ENCODE results near the gene MS4A4E.
"Not testable (repeated sequence)": the region's sequence is repeated elsewhere in the genome, so short reads cannot be mapped to it uniquely, and the experiment has no call there.

The MS4A4E gene

DNA sequence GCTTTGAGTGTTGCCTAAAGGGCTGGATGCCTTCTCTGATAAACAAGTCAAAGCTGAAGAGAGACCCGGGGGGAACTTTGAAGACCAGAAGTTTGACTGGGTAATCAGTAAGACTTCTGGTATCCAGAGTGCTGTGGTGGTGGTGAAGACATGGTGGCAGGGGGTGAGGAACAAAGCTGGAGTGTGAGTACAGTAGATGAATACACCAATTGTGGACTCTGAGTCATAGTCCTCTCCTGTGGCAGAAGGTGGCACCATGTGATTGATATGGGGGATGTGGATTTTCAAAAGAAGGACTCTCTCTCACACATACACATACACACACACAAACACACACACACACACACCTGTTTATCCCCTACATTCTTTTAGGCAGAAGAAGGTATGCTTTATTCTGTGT is 72.4 kb downstream of the MS4A4E start:
- no peak for DNase-seq

DNA sequence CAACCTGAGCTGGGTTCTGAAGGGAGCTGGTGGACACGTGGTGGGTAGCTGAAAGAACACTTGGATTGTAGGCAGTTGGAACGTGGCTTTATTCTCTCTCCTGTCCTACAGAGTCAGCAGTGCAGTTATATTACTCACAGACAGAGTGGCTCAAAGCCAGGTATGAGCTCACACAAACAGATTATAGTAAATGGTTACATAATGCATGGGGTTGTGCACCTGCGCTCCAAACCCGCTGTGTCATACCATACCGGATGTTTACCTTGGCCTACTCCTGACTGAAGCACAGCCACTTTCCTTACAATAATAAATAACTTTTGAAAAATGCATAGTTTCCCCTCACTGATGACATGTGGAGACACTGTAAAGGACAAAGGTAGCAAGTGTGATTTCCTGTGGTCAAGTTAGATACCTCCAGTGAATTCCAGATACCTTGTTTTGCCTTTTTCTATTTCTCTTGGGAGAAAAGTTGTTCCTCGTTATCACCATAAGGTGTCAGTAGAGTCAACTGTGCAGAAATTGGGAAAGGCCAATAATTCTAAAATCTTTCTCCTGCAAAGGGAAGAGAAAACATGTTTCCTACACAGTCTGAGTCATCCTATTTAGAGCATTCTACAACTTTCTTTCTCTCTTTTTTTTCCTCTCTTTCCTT is 73.5 kb downstream of the MS4A4E start:
- DNase-seq = no peak

DNA sequence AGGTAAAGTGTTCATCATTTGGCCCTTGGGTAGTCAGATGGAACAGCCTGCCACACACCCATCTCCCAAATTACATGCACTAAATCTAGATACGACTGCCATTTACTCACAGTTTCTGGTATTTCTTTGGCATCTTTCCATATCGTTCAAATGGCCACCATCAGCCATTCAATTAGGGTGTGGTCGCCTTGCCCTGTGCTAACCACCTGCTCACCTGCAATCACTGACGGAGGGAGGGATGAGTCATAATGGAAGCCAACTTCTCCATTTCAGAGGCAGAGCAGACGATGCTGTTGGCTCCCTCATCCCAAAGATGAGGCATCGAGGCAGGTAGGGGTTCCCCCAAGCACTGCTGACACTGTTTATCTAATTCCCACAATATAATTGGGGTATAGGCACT is 74.6 kb downstream of the MS4A4E start:
- no peak for DNase-seq

DNA sequence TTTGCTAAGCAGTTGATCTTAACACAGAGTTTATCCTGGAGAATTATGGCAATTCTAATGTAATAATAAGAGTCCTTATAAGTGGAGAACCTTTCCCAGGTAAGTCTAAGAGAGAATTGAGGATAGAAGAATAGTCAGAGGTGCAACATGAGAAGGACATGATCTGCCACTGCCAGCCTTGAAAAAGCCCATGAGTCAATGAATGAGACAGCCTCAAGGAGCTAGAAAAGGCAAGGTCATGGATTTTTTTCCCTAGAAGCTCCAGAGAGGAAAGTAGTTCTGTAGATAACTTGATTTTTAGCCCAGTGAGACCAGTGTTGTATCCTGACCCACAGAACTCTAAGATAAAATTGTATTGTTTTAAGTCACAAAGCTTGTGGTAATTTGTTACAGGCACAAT is 77.0 kb downstream of the MS4A4E start:
- no peak for DNase-seq

DNA sequence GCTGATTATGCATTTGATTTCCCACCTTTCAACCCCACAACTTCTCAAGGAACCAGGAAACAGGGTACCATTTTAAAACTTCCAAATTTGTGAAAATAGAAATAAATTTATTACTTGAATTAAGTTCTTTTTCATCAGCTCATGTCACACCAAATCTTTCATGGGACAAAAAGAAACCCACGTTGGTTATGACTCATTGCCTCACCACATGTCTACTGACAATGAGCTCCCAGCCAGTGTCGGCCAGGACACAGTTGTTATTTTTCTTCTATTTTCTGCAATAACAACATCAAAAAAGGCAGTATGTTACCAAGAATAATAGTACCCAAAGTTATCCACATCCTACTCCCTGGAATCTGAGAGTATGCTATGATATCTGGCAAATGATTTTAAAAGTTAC is 77.4 kb downstream of the MS4A4E start:
- DNase-seq = no peak

DNA sequence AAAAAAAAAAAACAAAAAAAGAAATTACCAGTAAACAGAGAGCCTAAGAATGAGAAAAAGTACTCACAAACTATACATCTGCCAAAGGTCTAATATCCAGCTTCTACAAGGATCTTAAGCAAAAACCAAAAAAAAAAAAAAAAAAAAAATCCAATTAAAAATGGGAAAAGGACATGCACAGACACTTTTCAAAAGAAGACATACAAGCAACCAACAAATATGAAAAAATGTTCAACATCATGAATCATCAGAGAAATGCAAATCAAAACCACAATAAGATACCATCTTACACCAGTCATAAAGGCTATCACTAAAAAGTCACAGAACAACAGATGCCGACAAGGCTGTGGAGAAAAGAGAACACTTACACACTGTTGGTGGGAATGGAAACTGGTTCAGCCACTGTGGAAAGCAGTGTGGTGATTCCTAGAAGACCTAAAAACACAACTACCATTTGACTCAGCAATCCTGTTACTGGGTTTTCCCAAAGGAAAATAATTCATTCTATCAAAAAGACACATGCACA is 78.3 kb downstream of the MS4A4E start:
- DNase-seq = no peak

DNA sequence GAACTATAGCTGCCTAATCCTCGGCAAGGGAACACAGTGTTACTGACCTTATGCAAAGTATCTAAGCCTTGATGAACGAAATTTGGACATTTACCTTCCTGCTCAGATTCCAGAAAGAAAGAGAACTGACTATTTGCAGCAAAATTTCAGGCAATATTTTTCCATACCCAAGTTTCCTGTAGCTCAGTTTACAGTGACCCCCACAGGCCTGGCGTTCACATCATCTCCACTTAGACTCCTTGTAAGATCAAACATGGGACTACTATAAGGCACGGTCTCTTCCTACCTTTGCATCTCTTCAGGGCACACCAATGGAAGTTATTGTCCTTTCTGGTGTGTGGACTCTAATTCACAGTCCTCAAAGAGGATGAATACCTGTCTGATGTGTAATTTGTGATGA is 81.2 kb downstream of the MS4A4E start:
- no peak for DNase-seq

DNA sequence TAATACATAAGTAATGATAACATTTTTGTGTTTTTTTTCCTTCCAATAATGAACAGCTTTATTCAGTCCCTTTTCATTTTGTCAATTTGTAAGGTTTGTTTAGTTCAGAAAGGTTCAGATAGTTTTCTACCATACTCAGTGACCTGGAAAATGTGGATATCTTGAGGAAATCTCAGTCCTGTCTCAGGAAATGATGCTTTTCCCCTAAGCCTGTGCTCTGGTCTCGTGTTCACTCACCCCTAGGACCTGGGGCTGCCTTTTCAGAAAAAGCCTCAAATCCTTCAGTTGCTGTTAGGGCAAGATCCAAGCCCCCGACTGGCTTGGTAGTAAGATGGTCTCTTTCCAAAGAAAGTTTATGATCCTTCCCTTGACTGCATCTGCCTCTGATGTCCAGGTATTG is 81.8 kb downstream of the MS4A4E start:
- no peak for DNase-seq

DNA sequence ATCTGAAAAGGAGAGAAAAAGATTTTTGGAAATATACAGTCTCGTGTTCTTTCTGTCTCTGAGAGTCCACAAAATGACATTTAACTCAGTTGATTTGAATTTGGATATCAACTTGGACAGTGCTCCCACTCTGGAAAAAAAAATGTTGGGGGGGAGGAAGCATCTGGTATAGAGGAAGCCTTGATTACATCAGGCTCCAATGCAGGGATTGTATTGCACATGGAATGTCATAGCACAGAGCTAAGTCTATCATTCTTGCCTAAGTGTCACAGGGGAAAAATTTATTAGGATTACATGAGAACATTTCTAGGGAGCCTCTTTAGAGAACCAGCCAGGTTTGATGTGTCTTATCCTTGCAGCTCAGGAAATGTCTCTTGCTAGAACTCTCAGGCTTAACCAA is 83.1 kb downstream of the MS4A4E start:
- no peak for DNase-seq

DNA sequence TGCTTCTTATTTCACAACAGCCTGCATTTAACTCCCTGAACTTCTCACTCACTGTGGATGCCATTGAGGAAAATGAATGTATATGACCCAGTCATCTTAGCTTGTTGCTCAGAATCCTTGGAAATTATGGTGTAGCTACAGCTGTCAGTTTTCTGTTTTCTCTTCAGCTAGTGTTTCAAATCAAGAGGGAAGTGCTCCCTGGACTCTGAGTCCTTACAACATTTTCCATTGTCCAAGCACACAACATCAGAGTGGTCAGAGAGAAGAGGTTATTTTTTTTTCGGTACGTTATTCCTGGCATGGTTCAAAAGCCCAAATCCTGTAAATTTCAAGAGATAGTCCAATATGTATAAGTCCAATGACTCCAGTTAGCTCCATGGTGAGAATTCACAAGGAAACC is 83.7 kb downstream of the MS4A4E start:
- no peak for DNase-seq

DNA sequence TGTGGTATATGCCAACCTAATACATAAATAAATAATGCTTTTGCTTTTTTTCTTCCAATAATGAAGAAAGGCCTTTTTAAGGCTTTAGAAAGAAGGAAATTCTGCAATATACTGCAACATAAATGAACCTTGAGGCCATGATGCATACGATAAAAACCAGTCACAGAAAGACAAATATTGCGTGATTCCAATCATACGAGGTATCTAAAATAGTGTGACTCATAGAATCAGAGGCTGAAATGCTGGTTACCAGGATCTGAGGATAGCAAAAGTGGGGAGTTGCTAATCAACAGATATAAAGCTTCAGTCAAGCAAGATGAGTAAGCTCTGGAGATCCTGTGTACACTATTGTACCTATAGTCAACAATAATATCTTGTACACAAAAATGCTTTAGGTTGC is 84.3 kb downstream of the MS4A4E start:
- DNase-seq = no peak

DNA sequence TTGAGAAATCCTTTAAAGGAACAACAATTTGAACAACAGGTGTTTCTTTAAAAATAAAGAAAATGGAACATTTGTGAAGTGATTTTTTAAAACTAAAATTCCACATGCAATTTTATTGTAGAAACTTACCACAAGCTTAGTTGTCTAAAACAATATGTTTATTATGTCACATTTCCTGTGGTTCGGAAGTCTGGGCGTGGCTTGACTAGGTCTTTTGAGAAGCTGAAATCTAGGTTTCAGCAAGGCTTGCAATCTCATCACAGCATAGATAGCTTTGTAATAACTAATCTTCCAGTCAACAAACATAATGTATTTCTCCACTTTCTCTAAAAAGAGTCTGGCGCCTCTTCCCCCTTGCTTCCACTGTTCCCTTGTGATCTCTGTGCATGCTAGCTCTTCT is 87.0 kb downstream of the MS4A4E start:
- DNase-seq = no peak

DNA sequence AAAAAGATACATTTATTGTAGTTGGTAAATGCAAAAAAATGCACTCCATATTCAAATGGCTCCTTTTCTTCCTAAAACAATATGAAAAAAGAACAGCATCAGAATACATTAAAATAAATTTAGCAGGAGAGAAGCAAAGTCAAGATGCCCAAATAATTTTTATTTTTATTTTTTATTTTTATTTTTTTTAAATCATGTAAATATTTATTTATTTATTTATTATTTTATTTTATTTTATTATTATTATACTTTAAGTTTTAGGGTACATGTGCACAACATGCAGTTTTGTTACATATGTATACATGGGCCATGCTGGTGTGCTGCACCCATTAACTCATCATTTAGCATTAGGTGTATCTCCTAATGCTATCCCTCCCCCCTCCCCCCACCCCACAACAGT is 90.2 kb downstream of the MS4A4E start:
- not testable (repeated sequence) for DNase-seq

DNA sequence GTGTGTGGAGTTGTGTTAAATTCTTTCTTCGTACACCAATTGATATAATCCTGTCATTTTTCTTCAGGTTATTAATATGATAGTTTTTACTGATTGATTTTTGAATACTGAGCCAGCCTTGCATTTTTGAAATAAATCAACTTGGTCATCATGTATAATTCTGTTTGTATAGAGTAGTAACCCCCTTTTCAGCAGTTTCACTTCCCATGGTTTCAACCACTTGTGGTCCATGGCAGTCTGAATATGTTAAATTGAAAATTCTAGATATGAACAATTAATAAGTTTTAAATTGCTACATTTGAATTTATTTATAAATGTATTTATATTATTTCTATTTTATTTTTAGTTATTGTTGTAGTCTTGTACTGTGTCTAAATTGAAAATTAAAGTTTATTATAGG is 92.7 kb downstream of the MS4A4E start:
- no peak for DNase-seq

Measured in fibroblast of upper back skin (primary cell).